DND-41 (cell line): ENCODE data around the gene CDK4.

Experiments
- EZH2 ChIP-seq: IDR thresholded peaks from 3 replicates; pipeline ENCODE4 v1.6.1; 2012; ENCODE audit warnings: borderline replicate concordance, low read depth, mild to moderate bottlenecking, moderate library complexity, low read length, inconsistent platforms; ENCODE audit not compliant: severe bottlenecking
- TF ChIP-seq, protein P1 (sequence below): IDR thresholded peaks from 2 replicates; pipeline ENCODE4 v1.5.1; 2012; ENCODE audit warnings: borderline replicate concordance, low read length, moderate library complexity, mild to moderate bottlenecking; ENCODE audit not compliant: poor library complexity, severe bottlenecking; ENCODE audit errors: extremely low read depth

GRCh38 chr12:57739387-57739786, 12.7 kb downstream of the CDK4 start:
- TF ChIP-seq, protein P1, sequence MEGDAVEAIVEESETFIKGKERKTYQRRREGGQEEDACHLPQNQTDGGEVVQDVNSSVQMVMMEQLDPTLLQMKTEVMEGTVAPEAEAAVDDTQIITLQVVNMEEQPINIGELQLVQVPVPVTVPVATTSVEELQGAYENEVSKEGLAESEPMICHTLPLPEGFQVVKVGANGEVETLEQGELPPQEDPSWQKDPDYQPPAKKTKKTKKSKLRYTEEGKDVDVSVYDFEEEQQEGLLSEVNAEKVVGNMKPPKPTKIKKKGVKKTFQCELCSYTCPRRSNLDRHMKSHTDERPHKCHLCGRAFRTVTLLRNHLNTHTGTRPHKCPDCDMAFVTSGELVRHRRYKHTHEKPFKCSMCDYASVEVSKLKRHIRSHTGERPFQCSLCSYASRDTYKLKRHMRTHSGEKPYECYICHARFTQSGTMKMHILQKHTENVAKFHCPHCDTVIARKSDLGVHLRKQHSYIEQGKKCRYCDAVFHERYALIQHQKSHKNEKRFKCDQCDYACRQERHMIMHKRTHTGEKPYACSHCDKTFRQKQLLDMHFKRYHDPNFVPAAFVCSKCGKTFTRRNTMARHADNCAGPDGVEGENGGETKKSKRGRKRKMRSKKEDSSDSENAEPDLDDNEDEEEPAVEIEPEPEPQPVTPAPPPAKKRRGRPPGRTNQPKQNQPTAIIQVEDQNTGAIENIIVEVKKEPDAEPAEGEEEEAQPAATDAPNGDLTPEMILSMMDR: no peak
- no peak for TF ChIP-seq EZH2
